Chondrocyte (in vitro differentiated cells): ENCODE data around the gene PIR. TPM values are rescaled to one million over a fixed set of nuclear protein-coding genes. Genes with fewer than 3 reads are reported as not detected.
A peak's percentile ranks its signal among the peaks of the same experiment; 100 is the strongest.

Source experiments
- DNase-seq: peaks from one replicate; pipeline ENCODE4 v3.0.0; 2021; ENCODE audit warnings: mixed read lengths, low spot score
- H3K27ac Mint-ChIP-seq: one replicate; pipeline ENCODE4 v1.8.0; 2021; ENCODE audit warnings: mild to moderate bottlenecking, moderate library complexity, mixed read lengths; ENCODE audit not compliant: unreplicated experiment
- H3K27me3 Mint-ChIP-seq: 2 replicates; pipeline ENCODE4 v1.8.0; 2021; ENCODE audit warnings: low read depth, mixed read lengths
- H3K36me3 Mint-ChIP-seq: 2 replicates; pipeline ENCODE4 v1.8.0; 2021; ENCODE audit warnings: low read depth, mixed read lengths
- H3K4me1 Mint-ChIP-seq: 2 replicates; pipeline ENCODE4 v1.8.0; 2021; ENCODE audit warnings: low read depth, mild to moderate bottlenecking, mixed read lengths
- H3K4me3 Mint-ChIP-seq: one replicate; pipeline ENCODE4 v1.8.0; 2021; ENCODE audit warnings: mild to moderate bottlenecking, moderate library complexity, mixed read lengths; ENCODE audit not compliant: unreplicated experiment
- H3K9me3 Mint-ChIP-seq: 2 replicates; pipeline ENCODE4 v1.8.0; 2021; ENCODE audit warnings: low read depth, mixed read lengths
- total RNA-seq: library from RNA; stranded (reverse); gene quantifications from 3 replicates; pipeline ENCODE4 v1.2.1, GENCODE V29; 2021
- TF ChIP-seq, protein P1 (sequence below): fragments of 200-600 bp; sonication (generic); IDR thresholded peaks from 2 replicates; pipeline ENCODE4 v1.5.0; 2021; ENCODE audit warnings: antibody characterized with exemption, mild to moderate bottlenecking, moderate library complexity

Gene PIR
- total RNA-seq, 1 donor from 2014 or later: 13.3 TPM

GRCh38 chrX:15468036-15468435 lies 25.1 kb downstream of the PIR start:
- H3K4me1 Mint-ChIP-seq: peaks cover 5% of the 10 kb centered on the region
- no peaks in the 10 kb centered on the region for H3K9me3 Mint-ChIP-seq
- DNase-seq: no peak
- peaks cover 2% of the 10 kb centered on the region for H3K36me3 Mint-ChIP-seq
- peak overlapping the region; percentile 5 for H3K27ac Mint-ChIP-seq
- no peaks in the 10 kb centered on the region for H3K27me3 Mint-ChIP-seq
- TF ChIP-seq, protein P1, sequence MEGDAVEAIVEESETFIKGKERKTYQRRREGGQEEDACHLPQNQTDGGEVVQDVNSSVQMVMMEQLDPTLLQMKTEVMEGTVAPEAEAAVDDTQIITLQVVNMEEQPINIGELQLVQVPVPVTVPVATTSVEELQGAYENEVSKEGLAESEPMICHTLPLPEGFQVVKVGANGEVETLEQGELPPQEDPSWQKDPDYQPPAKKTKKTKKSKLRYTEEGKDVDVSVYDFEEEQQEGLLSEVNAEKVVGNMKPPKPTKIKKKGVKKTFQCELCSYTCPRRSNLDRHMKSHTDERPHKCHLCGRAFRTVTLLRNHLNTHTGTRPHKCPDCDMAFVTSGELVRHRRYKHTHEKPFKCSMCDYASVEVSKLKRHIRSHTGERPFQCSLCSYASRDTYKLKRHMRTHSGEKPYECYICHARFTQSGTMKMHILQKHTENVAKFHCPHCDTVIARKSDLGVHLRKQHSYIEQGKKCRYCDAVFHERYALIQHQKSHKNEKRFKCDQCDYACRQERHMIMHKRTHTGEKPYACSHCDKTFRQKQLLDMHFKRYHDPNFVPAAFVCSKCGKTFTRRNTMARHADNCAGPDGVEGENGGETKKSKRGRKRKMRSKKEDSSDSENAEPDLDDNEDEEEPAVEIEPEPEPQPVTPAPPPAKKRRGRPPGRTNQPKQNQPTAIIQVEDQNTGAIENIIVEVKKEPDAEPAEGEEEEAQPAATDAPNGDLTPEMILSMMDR: peak; percentile 81
- no peak overlapping the region for H3K4me3 Mint-ChIP-seq

DNA sequence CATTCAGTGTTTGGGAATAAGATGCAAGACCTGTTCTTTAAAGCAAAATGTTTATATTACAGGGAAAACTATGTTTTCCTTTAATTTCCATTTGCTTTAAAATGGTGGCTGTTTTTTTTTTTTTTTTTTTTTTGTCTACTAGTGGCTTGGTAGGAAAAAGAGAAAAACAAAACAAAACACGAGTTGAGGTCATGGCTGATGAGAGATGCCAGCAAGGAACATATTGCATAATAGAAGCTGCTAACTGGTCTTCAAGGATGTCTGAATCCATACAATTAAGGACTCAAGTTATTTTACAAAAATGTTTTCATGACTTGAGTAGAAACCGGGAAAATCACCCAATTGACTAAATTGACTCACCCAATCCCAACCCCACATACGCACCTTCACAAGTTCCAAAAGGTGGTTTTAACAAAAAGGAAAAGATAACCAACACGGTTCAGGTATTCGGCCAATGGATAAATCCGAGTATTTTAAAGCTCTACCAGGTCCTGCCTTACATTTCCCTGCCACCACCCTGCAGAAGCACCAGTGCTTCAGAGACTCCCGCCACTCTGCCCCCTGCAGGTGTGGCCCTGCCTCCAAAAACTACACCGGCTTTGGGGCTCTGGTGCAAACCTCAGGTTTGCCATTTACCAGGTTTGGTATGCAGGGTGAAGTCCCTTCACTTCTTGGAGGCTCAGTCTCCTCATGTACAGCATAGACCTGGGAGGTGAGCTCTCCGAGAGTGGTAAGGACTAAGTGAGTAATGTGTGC lies 27.1 kb downstream of the PIR start:
- Mint-ChIP-seq H3K4me1 (peaks cover 2% of the 10 kb centered on the region), H3K27me3 (no peaks in the 10 kb centered on the region), H3K27ac (no peak overlapping the region), H3K4me3 (no peak overlapping the region), H3K9me3 (no peaks in the 10 kb centered on the region), H3K36me3 (peaks cover 2% of the 10 kb centered on the region)
- no peak for DNase-seq
- TF ChIP-seq, protein P1: peak; percentile 27

GRCh38 chrX:15465347-15465746 lies 27.8 kb downstream of the PIR start:
- no peaks in the 10 kb centered on the region for H3K9me3 Mint-ChIP-seq
- TF ChIP-seq, protein P1: no peak
- H3K27me3 Mint-ChIP-seq: no peaks in the 10 kb centered on the region
- peaks cover 3% of the 10 kb centered on the region for H3K36me3 Mint-ChIP-seq
- no peak for DNase-seq
- H3K4me1 Mint-ChIP-seq: no peaks in the 10 kb centered on the region
- no peak overlapping the region for H3K27ac Mint-ChIP-seq
- H3K4me3 Mint-ChIP-seq: no peak overlapping the region

GRCh38 chrX:15464704-15465103 lies 28.4 kb downstream of the PIR start:
- no peak overlapping the region for H3K27ac Mint-ChIP-seq
- H3K27me3 Mint-ChIP-seq: no peaks in the 10 kb centered on the region
- TF ChIP-seq, protein P1: no peak
- H3K4me1 Mint-ChIP-seq: no peaks in the 10 kb centered on the region
- no peaks in the 10 kb centered on the region for H3K9me3 Mint-ChIP-seq
- no peak for DNase-seq
- peaks cover 4% of the 10 kb centered on the region for H3K36me3 Mint-ChIP-seq
- no peak overlapping the region for H3K4me3 Mint-ChIP-seq

- Mint-ChIP-seq H3K4me1 (peaks cover 11% of the 10 kb centered on the region), H3K9me3 (no peaks in the 10 kb centered on the region), H3K27me3 (no peaks in the 10 kb centered on the region), H3K4me3 (no peak overlapping the region), H3K36me3 (peaks cover 8% of the 10 kb centered on the region), H3K27ac (no peak overlapping the region)
- TF ChIP-seq, protein P1: no peak
- no peak for DNase-seq
Measured at GRCh38 chrX:15451913-15452312, 41.2 kb downstream of the PIR start.
